HG02642 (cell line): ENCODE results near the gene PRKG1.
"Not testable (repeated sequence)": the region's sequence is repeated elsewhere in the genome, so short reads cannot be mapped to it uniquely, and the experiment has no call there.

Experiments
- ATAC-seq: cut with Tn5 transposase; IDR thresholded peaks from one replicate; pipeline ENCODE4 v1.9.1; 2021; ENCODE audit warnings: mild to moderate bottlenecking; ENCODE audit not compliant: unreplicated experiment, poor library complexity

Gene PRKG1

DNA sequence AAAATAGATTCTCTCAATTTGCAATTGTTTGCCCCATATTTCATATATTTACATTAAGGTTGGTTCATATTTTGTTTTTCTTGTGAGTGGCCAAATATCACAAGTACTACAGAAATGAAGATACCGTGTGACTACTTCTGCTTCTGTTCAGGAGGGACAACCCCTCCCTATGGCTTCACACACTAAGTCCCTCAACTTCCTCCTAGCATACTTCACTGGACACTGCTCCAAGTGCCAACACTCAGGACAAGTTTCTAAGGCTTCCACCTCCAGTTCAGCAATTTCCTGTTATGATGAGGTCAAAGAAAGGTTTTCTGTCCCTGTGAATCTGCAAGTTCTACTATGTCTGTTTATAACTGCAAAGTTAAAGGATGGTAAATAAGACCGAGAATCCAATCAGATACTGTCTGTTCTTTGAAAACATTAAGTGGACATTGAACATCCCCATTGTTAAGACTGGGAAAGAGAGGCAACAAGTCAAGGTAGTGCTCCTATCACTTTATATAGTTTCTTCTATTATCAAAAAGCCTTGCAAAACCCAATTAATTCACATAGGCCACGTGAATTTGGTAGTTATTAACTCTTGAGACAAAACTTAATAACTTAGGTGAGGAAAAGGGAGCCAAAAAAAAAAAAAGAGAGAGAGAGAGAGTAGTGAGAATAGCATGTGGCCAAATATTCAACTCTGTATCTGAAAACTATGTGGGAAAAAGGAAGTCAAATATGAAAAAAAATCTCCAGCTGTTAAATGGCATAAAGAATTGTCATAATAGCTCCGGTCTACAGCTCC is 1158.5 kb downstream of the PRKG1 start:
- ATAC-seq: peak; percentile 97

DNA sequence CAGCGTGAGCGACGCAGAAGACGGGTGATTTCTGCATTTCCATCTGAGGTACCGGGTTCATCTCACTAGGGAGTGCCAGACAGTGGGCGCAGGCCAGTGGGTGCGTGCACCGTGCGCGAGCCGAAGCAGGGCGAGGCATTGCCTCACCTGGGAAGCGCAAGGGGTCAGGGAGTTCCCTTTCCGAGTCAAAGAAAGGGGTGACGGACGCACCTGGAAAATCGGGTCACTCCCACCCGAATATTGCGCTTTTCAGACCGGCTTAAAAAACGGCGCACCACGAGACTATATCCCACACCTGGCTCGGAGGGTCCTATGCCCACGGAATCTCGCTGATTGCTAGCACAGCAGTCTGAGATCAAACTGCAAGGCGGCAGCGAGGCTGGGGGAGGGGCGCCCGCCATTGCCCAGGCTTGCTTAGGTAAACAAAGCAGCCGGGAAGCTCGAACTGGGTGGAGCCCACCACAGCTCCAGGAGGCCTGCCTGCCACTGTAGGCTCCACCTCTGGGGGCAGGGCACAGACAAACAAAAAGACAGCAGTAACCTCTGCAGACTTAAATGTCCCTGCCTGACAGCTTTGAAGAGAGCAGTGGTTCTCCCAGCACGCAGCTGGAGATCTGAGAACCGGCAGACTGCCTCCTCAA is 1159.2 kb downstream of the PRKG1 start:
- ATAC-seq: not testable (repeated sequence)

DNA sequence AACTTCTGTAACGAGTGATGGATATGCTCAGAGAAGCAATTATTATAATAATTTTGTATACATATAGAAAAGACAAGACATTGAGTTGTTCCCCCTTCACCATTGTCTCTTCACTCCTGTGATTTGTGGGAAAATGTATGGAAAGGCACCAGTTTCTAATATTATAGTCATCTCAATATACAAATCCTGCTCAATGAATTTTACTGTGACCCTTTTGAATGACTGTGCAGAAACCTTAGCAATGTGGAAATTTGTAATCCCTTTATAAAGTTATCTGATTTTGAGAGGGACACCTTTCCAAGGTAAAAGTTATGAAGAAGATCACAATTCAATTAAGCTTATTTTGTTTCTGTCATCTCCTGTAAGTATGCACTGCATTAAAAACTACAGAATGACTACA is 1165.5 kb downstream of the PRKG1 start:
- no peak for ATAC-seq

DNA sequence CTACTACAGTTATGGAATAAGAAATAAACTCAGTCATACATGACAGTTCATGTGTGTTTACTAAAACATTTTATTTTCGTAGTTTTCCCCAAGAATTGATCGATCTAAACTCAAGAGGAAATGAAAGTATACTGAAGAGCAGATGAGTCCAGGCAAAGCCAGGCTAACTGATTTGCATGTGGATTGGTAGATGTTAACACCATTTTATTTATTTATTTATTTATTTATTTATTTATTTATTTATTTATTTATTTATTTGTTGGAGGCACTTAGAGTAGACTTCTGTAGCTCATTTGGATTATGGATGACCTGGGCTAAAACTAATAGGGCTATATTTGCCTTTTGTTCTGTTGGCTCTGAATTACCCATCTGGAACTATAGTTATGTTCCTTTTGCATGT is 1171.3 kb downstream of the PRKG1 start:
- ATAC-seq: no peak

DNA sequence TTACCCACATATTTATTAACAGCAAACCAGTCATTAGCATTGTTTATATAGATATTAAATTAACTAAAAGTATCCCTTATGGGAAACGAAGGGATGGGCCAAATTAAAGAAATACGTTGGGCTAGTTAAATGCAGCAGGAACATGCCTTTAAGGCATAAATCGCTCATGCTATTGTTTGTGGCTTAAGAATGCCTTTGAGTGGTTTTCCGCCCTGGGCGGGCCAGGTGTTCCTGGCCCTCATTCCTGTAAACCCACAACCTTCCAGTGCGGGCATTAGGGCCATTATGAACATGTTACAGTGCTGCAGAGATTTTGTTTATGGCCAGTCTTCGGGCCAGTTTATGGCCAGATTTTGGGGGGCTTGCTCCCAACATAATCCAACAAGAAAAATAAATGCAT is 1173.6 kb downstream of the PRKG1 start:
- ATAC-seq: not testable (repeated sequence)

DNA sequence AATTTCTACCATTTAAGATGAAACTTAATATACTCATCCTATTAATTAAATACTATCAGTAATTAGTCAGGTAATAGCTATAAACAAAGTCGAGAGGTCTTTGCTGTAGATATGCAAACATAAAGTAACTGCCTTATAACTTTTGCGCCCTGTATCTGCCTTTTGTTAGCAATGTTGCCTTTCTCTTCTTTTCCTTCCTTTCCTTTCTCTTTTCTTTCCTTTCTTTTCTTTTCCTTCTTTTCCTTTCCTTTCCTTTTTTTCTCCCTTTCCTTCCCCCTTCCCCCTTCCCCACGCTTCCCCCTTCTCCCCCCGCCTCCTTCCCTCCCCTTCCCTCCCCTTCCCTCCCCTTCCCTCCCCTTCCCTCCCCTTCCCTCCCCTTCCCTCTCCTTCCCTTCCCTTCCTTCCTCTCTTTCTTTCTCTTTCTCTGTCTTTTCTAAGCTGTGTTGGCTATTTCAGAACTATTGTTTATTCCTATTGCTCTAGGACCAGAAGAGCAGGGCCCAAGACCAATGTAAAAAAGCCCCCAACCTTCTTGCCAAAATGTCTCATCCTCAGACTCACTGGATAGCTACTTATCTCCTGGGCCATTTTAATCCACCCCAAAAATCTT is 1174.5 kb downstream of the PRKG1 start:
- no peak for ATAC-seq

DNA sequence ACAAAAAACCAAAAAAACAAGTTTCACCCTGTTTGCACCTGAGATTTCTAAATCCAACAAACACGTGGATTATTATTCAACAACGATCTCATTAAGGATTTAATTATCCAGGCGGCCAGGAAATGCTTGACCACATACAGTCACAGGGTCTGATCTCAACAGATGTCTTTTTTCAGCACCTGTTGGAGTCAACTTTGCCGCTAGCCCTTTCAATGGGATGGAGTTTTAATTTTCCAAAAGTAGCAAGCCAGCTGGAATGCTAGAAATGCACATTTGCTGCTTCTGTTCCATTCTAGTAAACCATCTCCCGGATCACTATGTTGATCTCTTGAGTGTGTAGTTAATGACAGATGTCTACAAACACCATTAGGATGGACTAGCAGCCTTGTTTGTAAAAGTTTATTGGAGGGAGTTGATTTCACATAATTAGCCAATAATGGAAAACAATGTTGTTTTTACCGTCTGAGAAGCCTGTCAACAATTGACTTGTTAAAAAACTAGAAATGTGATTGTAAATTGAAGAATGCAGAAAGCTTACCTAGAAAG is 1175.6 kb downstream of the PRKG1 start:
- no peak for ATAC-seq

DNA sequence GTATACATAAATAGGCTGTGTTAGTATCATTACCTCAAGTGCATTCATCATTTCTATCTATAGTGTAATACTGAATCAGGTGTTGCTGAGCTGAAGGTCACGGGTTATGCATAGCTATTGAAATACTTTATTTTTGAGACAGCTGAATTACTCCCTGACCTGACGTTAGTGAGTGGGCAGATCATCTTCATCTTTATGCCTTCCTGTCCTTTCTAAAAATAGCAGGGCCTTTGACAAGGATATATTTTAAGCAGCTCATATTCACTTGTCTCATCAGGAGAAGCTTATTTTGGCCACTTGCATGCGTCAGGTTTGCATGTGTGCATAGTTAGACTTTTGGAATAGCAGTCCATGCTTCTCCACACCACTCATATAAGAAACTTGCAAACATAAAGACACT is 1176.2 kb downstream of the PRKG1 start:
- ATAC-seq: no peak

DNA sequence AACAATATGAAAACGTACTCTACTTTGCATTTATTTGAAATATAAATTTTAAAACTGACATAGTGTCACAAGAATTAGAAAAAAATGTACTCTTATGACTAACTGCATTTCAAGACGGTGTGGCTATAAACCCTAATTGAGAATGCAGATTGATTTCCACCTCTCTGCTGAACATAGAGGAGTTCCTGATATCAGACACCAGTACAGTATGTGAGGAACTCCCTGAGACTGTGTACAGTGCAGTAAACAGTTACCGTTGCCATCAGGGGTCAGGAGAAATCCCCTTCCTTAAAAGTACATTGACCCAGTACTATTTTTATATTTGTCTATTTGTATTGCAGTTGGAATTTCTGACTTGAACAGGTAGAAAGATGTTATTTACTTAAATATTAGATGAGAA is 1178.0 kb downstream of the PRKG1 start:
- ATAC-seq: no peak

DNA sequence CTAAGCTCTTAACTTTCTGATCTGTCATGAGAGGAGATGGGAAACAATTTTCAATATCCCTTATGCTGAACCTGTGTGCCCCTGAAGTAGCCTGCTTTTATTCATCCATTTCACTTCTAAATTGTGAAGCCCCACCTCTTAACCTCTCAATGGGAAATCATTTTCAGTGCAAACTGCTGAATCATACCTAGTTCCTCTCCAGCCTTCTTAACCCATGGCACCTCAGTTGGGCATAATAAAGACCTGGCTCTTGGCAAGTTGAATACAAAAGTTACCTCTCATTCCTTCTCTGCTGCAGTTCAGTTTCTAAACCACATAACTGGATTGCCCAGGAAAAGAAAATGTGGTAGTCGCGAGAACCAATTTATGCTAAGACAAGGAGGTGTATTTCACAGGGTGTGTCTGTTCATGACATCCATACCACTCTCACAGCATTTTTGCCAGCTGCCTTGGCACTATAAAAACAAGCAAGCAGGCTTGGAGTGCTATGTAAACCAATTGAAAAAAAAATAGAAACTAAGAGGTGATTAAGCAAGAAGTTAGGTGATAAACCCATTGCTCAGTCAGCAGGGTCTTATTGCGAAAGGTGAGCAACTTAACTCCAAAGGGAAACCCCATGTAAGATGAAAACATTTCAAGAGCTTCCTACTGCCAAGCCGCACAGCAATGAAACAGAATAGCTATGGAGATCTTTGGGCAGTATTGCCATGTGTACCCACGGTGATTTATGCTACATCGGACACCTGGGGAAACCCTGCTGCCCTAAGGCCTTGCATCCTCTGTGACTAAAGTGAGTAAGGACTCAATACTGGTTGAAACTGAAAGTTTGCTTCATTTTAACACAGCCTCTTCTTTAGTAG is 1182.8 kb downstream of the PRKG1 start:
- ATAC-seq: peak; percentile 99

DNA sequence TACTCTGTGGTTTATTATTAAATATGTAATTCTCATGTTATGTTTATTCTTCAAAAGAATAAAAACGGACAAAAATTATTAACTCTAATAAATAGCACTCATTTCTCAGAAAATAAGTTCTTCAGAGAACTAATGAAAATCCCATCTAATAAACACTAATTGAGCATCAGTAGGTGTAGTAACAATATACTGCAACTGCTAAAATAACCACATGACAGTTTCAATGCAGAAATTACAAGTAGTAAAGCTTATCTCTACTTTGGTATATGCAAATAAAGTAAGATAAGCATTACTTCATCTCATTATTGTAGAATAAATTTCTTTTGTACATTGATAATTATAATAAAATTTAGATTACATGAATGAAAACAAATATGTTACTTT is 1183.4 kb downstream of the PRKG1 start:
- ATAC-seq: peak; percentile 70

DNA sequence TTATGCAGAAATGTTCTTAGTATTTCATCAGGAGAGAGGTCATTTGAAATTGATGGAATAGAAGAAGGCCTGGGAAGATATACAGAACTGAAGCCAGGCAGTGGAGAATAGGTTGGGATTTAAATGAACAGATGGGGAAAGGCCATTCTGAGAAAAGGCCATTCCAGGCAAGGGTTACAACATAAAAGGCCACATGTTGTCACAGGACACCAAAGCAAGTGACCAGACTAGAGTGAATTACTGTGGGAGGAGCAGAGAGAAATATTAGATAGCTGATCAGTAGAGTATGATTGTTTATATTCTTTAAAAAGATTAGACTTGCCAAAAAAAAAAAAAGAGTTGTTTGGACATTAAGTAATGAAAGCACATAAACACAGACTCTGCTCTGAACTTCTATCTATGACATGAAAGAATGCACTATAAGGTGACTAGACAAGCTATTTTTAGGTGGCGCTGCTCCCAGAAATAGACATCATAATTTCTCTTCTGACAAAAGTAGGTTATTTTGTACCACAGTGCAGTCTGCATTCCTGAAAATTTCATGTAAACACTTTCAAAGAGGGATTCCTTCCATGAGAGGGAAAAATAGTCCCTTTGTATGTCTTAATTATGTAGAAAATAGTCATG is 1184.6 kb downstream of the PRKG1 start:
- ATAC-seq: no peak

DNA sequence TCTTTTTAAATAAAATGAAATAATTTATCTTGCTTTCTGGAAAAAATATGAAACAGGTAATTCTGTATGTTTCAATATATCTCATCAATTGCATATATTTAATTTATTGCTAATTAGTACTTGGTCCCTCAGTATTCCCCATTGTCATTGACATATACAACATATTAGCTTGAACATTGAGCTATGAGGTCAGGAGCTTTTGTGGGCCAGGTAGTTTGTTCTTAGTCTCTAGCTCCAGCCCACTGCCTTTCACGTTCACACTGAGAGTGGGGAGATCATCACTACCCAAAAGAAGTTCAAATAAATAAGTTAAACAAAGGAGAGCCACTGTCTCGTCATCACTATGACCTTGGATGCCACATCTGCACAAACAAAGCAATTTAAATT is 1185.1 kb downstream of the PRKG1 start:
- no peak for ATAC-seq

DNA sequence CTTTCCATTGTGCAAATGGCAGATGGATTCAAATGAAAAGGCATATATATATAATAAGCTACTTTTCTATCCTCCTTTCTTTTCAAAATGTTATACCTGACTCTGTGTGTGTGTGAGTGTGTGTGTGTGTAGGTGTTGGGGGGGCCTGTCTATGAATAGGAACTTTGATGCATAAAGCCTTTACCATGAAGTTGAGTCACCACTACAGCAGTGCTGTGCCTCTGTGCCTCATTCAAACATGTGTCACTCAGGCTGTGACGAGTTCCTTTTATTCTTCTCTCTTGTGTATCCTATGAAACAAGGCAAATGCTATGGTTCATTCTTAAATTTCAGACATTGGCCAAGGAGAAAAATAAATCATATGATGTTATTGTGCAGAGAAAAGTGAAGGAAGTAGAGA is 1187.1 kb downstream of the PRKG1 start:
- ATAC-seq: no peak

DNA sequence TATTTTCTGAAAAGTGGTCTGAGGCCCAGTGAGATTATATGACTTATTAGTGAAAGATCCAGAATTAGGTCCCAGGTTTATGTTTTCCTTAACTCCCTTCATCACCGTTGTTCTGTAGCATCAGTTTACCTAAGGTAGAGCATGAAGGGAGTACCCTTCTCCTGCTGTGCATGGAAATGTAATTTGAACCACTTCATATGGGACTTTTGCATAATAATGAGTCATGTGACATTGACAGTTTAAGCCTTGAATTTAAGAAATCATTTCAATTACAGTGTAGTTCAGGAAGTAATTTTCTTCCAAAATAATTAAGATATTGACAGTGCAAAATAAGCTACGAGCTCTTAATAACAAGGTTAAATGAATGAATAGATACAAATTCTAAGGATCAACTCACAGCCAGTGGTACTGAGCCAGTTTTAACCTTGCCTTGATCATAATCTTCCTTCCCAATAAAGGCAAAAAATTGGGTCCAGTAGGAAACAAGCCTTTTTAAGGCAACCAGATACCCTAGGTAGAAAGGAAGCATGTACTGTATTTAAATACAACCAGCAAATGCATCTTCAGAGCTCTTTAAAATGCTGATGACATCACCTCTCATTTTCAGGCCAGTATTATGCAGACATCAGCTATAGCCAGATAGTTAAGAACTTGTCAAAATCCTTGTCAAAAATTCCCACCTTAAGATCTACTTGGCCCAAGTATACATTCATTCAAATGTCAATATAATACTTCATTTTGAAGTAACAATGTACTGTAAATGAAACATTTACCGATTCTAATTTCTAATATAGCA is 1191.0 kb downstream of the PRKG1 start:
- no peak for ATAC-seq

DNA sequence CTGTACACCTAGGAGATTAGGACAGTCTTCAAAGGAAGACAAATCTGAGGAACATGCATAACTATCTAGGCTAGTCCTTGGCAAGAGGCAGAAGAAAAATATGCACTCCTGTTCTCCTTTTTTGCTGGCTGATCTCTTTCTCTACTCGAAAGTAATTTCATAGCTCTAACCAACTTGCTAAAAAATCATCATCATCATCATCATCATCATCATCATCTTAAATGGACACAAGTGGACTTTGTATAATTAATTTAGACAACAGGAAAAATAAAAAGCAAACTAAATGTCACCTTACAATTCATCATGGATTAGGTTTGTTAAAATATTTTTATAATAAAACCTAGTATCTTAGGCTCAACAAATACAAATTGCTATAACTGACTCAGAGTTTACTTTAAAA is 1192.6 kb downstream of the PRKG1 start:
- ATAC-seq: no peak

DNA sequence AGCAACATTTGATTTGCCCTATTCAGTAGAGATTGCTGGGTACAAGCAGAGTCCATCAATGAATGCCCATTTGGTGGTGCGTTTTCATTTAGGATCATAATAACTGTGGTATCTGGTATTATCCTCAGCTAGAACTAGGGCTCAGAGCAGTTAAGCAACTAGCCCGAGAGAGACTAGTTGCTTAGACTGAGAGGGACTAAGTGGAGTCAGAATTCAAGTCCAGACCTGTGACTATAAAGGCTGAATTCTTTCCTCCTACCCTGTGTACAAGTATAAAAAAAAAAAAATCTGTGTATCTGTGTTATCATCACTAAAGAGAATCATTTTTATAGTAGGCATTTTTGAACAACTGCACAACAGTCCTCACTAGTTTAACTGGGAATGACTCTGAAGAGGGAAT is 1194.5 kb downstream of the PRKG1 start:
- ATAC-seq: no peak

DNA sequence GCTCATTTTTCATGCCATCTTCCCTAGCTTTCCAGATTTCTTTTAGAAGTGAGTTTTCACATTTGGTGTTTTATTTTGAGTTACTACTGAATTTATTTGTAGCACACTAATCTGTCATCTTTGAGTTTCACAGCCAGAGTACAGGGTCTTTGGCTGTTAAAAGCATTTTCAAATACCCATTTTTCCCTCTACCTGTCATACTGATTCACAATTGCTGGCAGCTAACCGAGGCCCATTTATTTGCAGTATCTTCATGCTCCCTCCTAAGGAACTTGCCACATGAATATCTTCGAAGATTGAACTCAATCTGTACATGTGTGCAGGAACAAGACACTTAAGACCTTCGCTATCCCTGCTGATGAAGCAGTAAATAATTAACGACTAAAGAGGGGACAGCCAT is 1194.9 kb downstream of the PRKG1 start:
- ATAC-seq: no peak

DNA sequence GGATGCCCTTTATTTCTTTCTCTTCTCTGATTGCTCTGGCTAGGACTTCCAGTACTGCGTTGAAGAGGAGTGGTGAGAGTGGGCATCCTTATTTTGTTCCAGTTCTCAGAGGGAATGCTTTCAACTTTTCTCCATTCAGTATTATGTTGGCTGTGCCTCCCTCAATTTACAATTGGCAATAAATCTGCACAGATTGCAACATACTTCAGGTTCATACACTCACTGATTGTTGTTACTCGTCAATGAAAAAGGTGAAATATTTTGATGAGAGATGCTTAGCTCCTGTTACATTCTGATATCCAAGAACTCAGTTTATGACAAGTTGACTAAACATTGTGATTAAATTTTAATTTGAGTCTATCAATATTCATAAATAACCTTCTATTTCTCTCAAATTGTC is 1201.9 kb downstream of the PRKG1 start:
- no peak for ATAC-seq
